Astrocyte (in vitro differentiated cells and primary cell): ENCODE measurements around the gene PDGFC. TPM values are rescaled to one million over a fixed set of nuclear protein-coding genes. Genes with fewer than 3 reads are reported as not detected.
A peak's percentile ranks its signal among the peaks of the same experiment; 100 is the strongest.

ENCODE experiments used
- DNase-seq: peaks from one replicate; pipeline ENCODE4 v3.0.0-alpha.2; 2010; ENCODE audit warnings: low read depth
- FAIRE-seq: peaks from 2 replicates; lab custom pipeline; 2011; peaks lifted over from hg19 to GRCh38; lab: Jason Lieb, UNC
- H2AFZ ChIP-seq: 2 replicates; pipeline ENCODE4 v1.6.0; 2012; ENCODE audit warnings: low read depth, low read length, inconsistent platforms
- H3K27ac ChIP-seq: 2 replicates; pipeline ENCODE4 v1.5.1; 2011; ENCODE audit warnings: low read depth, low read length, inconsistent platforms
- H3K27me3 ChIP-seq: 2 replicates; pipeline ENCODE4 v1.6.0; 2011; ENCODE audit warnings: low read length, inconsistent platforms; ENCODE audit not compliant: insufficient read depth
- H3K36me3 ChIP-seq: 2 replicates; pipeline ENCODE4 v1.5.1; 2011; ENCODE audit warnings: low read length, inconsistent platforms; ENCODE audit not compliant: insufficient read depth
- H3K4me1 ChIP-seq: 2 replicates; pipeline ENCODE4 v1.5.1; 2011; ENCODE audit warnings: low read length, inconsistent platforms; ENCODE audit not compliant: insufficient read depth
- H3K4me2 ChIP-seq: 2 replicates; pipeline ENCODE4 v1.6.0; 2012; ENCODE audit warnings: low read length, inconsistent platforms
- H3K4me3 ChIP-seq: 2 replicates; pipeline ENCODE4 v1.5.1; 2011; ENCODE audit warnings: low read depth, mild to moderate bottlenecking, low read length, inconsistent platforms; ENCODE audit not compliant: insufficient read depth
- H3K79me2 ChIP-seq: 2 replicates; pipeline ENCODE4 v1.6.0; 2012; ENCODE audit warnings: mild to moderate bottlenecking, low read length, inconsistent platforms; ENCODE audit not compliant: insufficient read depth
- H3K9ac ChIP-seq: 2 replicates; pipeline ENCODE4 v1.6.0; 2012; ENCODE audit warnings: mild to moderate bottlenecking, low read length, inconsistent platforms
- H3K9me3 ChIP-seq: 2 replicates; pipeline ENCODE4 v1.5.1; 2012; ENCODE audit warnings: low read depth, mild to moderate bottlenecking, low read length, inconsistent platforms; ENCODE audit not compliant: insufficient read depth
- H4K20me1 ChIP-seq: 2 replicates; pipeline ENCODE4 v1.6.0; 2012; ENCODE audit warnings: low read length, inconsistent platforms; ENCODE audit not compliant: insufficient read depth
- H3K27ac Mint-ChIP-seq: one replicate; pipeline ENCODE4 v1.8.0; 2021; ENCODE audit warnings: mild to moderate bottlenecking, mixed read lengths; ENCODE audit not compliant: unreplicated experiment
- H3K27me3 Mint-ChIP-seq: one replicate; pipeline ENCODE4 v1.8.0; 2021; ENCODE audit warnings: low read depth, mixed read lengths; ENCODE audit not compliant: unreplicated experiment
- H3K36me3 Mint-ChIP-seq: one replicate; pipeline ENCODE4 v1.8.0; 2021; ENCODE audit warnings: low read depth, mixed read lengths; ENCODE audit not compliant: unreplicated experiment
- H3K4me1 Mint-ChIP-seq: one replicate; pipeline ENCODE4 v1.8.0; 2021; ENCODE audit warnings: low read depth, mixed read lengths; ENCODE audit not compliant: unreplicated experiment
- H3K4me3 Mint-ChIP-seq: one replicate; pipeline ENCODE4 v1.8.0; 2021; ENCODE audit warnings: mild to moderate bottlenecking, moderate library complexity, mixed read lengths; ENCODE audit not compliant: unreplicated experiment
- H3K9me3 Mint-ChIP-seq: one replicate; pipeline ENCODE4 v1.8.0; 2021; ENCODE audit warnings: mild to moderate bottlenecking, mixed read lengths; ENCODE audit not compliant: unreplicated experiment
- EZH2 ChIP-seq: IDR thresholded peaks from 2 replicates; pipeline ENCODE4 v1.6.1; 2012; ENCODE audit warnings: mild to moderate bottlenecking, low read length, inconsistent platforms; ENCODE audit not compliant: insufficient read depth
- total RNA-seq: library from RNA; stranded (reverse); gene quantifications from 2 replicates; pipeline ENCODE4 v1.2.1, GENCODE V29; 2021
- TF ChIP-seq, protein P1 (sequence below): IDR thresholded peaks from 2 replicates; pipeline ENCODE4 v1.5.1; 2011; ENCODE audit warnings: low read depth, mild to moderate bottlenecking, inconsistent platforms, low read length, moderate library complexity; ENCODE audit not compliant: insufficient read depth

PDGFC gene
- total RNA-seq, 1 donor from 2014 or later: 167 TPM

- Histone ChIP-seq H3K27me3 (no peaks in the 10 kb centered on the region), H3K79me2 (peaks cover 89% of the 10 kb centered on the region), H2AFZ (no peak overlapping the region), H3K27ac (peak overlapping the region; percentile 83), H3K9me3 (no peaks in the 10 kb centered on the region), H3K4me1 (peaks cover 58% of the 10 kb centered on the region), H3K4me3 (no peak overlapping the region), H3K9ac (peak overlapping the region; percentile 78), H3K4me2 (peak overlapping the region; percentile 78), H3K36me3 (no peaks in the 10 kb centered on the region), H4K20me1 (no peaks in the 10 kb centered on the region)
- H3K4me3 Mint-ChIP-seq: peak overlapping the region; percentile 71
- peak; percentile 66 for FAIRE-seq
- no peaks in the 10 kb centered on the region for H3K36me3 Mint-ChIP-seq
- peak; percentile 95 for DNase-seq
- H3K9me3 Mint-ChIP-seq: no peaks in the 10 kb centered on the region
- TF ChIP-seq EZH2: no peak
- TF ChIP-seq, protein P1, sequence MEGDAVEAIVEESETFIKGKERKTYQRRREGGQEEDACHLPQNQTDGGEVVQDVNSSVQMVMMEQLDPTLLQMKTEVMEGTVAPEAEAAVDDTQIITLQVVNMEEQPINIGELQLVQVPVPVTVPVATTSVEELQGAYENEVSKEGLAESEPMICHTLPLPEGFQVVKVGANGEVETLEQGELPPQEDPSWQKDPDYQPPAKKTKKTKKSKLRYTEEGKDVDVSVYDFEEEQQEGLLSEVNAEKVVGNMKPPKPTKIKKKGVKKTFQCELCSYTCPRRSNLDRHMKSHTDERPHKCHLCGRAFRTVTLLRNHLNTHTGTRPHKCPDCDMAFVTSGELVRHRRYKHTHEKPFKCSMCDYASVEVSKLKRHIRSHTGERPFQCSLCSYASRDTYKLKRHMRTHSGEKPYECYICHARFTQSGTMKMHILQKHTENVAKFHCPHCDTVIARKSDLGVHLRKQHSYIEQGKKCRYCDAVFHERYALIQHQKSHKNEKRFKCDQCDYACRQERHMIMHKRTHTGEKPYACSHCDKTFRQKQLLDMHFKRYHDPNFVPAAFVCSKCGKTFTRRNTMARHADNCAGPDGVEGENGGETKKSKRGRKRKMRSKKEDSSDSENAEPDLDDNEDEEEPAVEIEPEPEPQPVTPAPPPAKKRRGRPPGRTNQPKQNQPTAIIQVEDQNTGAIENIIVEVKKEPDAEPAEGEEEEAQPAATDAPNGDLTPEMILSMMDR: no peak
- peak overlapping the region; percentile 98 for H3K27ac Mint-ChIP-seq
- H3K4me1 Mint-ChIP-seq: peaks cover 65% of the 10 kb centered on the region
- no peaks in the 10 kb centered on the region for H3K27me3 Mint-ChIP-seq
Observed at GRCh38 chr4:156941940-156942548, 29.6 kb downstream of the PDGFC start.

GRCh38 chr4:156939801-156940200, 31.8 kb downstream of the PDGFC start:
- Mint-ChIP-seq H3K27me3 (no peaks in the 10 kb centered on the region), H3K27ac (peak overlapping the region; percentile 75), H3K9me3 (no peaks in the 10 kb centered on the region), H3K36me3 (peaks cover 4% of the 10 kb centered on the region), H3K4me1 (peaks cover 47% of the 10 kb centered on the region), H3K4me3 (no peak overlapping the region)
- H3K36me3 ChIP-seq: peaks cover 4% of the 10 kb centered on the region
- no peak overlapping the region for H3K4me3 ChIP-seq
- DNase-seq (no peak), FAIRE-seq (peak; percentile 34)
- H3K9me3 ChIP-seq: no peaks in the 10 kb centered on the region
- H3K4me2 ChIP-seq: peak overlapping the region; percentile 4
- peaks cover 39% of the 10 kb centered on the region for H3K4me1 ChIP-seq
- H2AFZ ChIP-seq: no peak overlapping the region
- H4K20me1 ChIP-seq: no peaks in the 10 kb centered on the region
- H3K27me3 ChIP-seq: no peaks in the 10 kb centered on the region
- no peak for TF ChIP-seq EZH2
- TF ChIP-seq, protein P1: no peak
- peaks cover 94% of the 10 kb centered on the region for H3K79me2 ChIP-seq
- H3K27ac ChIP-seq: peak overlapping the region; percentile 27
- H3K9ac ChIP-seq: no peak overlapping the region

DNA sequence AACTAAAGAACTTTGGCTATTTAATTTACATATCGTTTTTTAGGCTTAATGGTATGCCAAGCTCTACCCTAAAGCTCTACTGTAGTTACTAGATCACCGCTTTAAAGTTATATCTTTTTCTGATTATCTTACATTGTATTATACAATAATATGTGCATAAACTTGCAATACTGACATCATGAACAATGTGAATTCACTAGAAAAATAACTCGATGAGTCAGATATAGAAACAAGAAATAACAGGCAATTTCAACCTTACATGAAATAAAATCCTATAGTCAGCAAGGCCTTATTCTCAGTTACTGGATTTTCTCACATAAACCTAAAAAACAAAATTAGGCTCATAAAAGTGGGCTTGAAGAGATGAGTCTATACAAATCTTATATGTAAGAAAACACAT, 32.5 kb downstream of the PDGFC start:
- Histone ChIP-seq H3K9ac (no peak overlapping the region), H3K36me3 (peaks cover 4% of the 10 kb centered on the region), H3K79me2 (peaks cover 94% of the 10 kb centered on the region), H3K4me3 (no peak overlapping the region), H4K20me1 (no peaks in the 10 kb centered on the region), H3K27me3 (no peaks in the 10 kb centered on the region), H3K9me3 (no peaks in the 10 kb centered on the region), H2AFZ (no peak overlapping the region), H3K27ac (peak overlapping the region; percentile 27), H3K4me2 (peak overlapping the region; percentile 4), H3K4me1 (peaks cover 39% of the 10 kb centered on the region)
- no peaks in the 10 kb centered on the region for H3K9me3 Mint-ChIP-seq
- FAIRE-seq: peak; percentile 29
- peaks cover 4% of the 10 kb centered on the region for H3K36me3 Mint-ChIP-seq
- no peaks in the 10 kb centered on the region for H3K27me3 Mint-ChIP-seq
- peak overlapping the region; percentile 75 for H3K27ac Mint-ChIP-seq
- DNase-seq: no peak
- TF ChIP-seq, protein P1: no peak
- no peak for TF ChIP-seq EZH2
- no peak overlapping the region for H3K4me3 Mint-ChIP-seq
- peaks cover 40% of the 10 kb centered on the region for H3K4me1 Mint-ChIP-seq
